ENCODE results near the gene MACIR. TPM values are rescaled to one million over a fixed set of nuclear protein-coding genes. Genes with fewer than 3 reads are reported as not detected.

MACIR gene
- total RNA-seq, 1 experiment from 2014 or later = 23.4 TPM

GRCh38 chr5:103290846-103291245, 32.3 kb downstream of the MACIR start:
- POLR2A ChIA-PET (ENCODE audit: low non-redundant PET) = no interaction called here

DNA sequence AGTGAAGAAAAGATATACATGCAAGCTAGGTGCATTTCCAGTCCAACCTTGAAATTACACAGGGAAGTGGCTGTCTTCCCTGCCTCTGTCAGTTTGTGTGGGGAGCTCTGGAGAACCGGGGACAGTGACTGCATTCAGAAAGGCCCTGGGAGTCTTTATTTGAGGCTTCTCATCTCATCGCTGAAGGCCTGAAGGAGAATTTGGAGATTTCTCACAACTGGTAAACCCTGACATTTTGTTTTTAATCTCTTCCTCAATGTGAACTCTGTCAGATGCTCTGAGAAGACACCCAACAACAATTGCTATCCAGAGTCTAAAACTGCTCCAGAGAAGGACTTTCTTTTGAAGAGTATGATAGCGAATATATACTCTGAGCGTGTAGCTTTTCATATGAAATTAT, 33.0 kb downstream of the MACIR start:
- TF ChIP-seq EZH2 (IDR thresholded peaks at IDR 0.05; ENCODE audit: borderline replicate concordance, low read depth, low read length, poor library complexity, severe bottlenecking) = no peak
- TF ChIP-seq, protein P1, sequence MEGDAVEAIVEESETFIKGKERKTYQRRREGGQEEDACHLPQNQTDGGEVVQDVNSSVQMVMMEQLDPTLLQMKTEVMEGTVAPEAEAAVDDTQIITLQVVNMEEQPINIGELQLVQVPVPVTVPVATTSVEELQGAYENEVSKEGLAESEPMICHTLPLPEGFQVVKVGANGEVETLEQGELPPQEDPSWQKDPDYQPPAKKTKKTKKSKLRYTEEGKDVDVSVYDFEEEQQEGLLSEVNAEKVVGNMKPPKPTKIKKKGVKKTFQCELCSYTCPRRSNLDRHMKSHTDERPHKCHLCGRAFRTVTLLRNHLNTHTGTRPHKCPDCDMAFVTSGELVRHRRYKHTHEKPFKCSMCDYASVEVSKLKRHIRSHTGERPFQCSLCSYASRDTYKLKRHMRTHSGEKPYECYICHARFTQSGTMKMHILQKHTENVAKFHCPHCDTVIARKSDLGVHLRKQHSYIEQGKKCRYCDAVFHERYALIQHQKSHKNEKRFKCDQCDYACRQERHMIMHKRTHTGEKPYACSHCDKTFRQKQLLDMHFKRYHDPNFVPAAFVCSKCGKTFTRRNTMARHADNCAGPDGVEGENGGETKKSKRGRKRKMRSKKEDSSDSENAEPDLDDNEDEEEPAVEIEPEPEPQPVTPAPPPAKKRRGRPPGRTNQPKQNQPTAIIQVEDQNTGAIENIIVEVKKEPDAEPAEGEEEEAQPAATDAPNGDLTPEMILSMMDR (conservative IDR thresholded peaks at IDR 0.05; ENCODE audit: low read depth, low read length) = no peak
- ChIA-PET POLR2A (ENCODE audit: low non-redundant PET) (no interaction called here), CTCF (no interaction called here)
- no TSS peak for BruUV-seq (replicated peaks)
- H3K36me3 ChIP-seq (ENCODE audit: insufficient read depth, low read length, poor library complexity, severe bottlenecking) = no peaks in the 10 kb centered on the region
- no peak overlapping the region for H3K27ac ChIP-seq (ENCODE audit: low read depth, low read length, poor library complexity, severe bottlenecking)
- no peaks in the 10 kb centered on the region for H3K4me1 ChIP-seq (ENCODE audit: insufficient read depth, low read length, poor library complexity, severe bottlenecking)
- intact Hi-C loops (cut with micrococcal nuclease; ENCODE audit: unreplicated experiment) = no loop called here
- no peak overlapping the region for H3K4me3 ChIP-seq (ENCODE audit: low read depth, low read length, poor library complexity, severe bottlenecking)
- H3K27me3 ChIP-seq (replicated peaks; ENCODE audit: insufficient read depth, low read depth, low read length, poor library complexity) = no peaks in the 10 kb centered on the region
- H3K9me3 ChIP-seq (ENCODE audit: low read depth, low read length, poor library complexity, severe bottlenecking) = no peaks in the 10 kb centered on the region
- DNase-seq (ENCODE audit: low spot score) = no peak

More at GRCh38 chr5:103290846-103291245, 32.3 kb downstream of the MACIR start:
- Histone ChIP-seq H3K4me1 (ENCODE audit: insufficient read depth, low read length, poor library complexity, severe bottlenecking) (no peaks in the 10 kb centered on the region), H3K27ac (ENCODE audit: low read depth, low read length, poor library complexity, severe bottlenecking) (no peak overlapping the region), H3K36me3 (ENCODE audit: insufficient read depth, low read length, poor library complexity, severe bottlenecking) (no peaks in the 10 kb centered on the region), H3K4me3 (ENCODE audit: low read depth, low read length, poor library complexity, severe bottlenecking) (no peak overlapping the region), H3K27me3 (replicated peaks; ENCODE audit: insufficient read depth, low read depth, low read length, poor library complexity) (no peaks in the 10 kb centered on the region), H3K9me3 (ENCODE audit: low read depth, low read length, poor library complexity, severe bottlenecking) (no peaks in the 10 kb centered on the region)
- DNase-seq (ENCODE audit: low spot score) = no peak
- intact Hi-C loops (cut with micrococcal nuclease; ENCODE audit: unreplicated experiment) = no loop called here
- no TSS peak for BruUV-seq (replicated peaks)
- CTCF ChIA-PET = no interaction called here
- TF ChIP-seq EZH2 (IDR thresholded peaks at IDR 0.05; ENCODE audit: borderline replicate concordance, low read depth, low read length, poor library complexity, severe bottlenecking) = no peak
- TF ChIP-seq, protein P1 (conservative IDR thresholded peaks at IDR 0.05; ENCODE audit: low read depth, low read length) = no peak

DNA sequence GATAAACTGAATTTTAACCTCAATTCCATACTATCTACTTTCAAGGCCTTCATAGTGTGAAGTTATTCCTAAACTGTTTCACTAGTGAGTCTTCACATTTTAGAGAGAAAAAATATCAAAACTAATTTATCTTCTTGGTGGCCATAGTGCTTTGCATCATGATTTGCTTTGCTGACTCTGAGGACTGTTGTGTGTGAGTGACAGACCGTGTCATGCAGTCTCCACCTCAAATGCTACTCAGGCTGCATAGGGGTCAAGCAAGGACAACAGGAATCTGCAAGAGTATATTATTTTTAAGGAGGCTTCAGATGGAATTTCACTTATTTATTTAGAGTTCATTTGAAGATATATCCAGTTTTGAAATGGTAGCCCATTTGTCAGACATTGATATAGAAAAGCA, 34.5 kb downstream of the MACIR start:
- H3K4me1 ChIP-seq (ENCODE audit: insufficient read depth, low read length, poor library complexity, severe bottlenecking) = peaks cover under 1% of the 10 kb centered on the region
- H3K27me3 ChIP-seq (replicated peaks; ENCODE audit: insufficient read depth, low read depth, low read length, poor library complexity) = no peaks in the 10 kb centered on the region
- no peak for DNase-seq (ENCODE audit: low spot score)
- no peaks in the 10 kb centered on the region for H3K36me3 ChIP-seq (ENCODE audit: insufficient read depth, low read length, poor library complexity, severe bottlenecking)
- no peaks in the 10 kb centered on the region for H3K9me3 ChIP-seq (ENCODE audit: low read depth, low read length, poor library complexity, severe bottlenecking)
- no TSS peak for BruUV-seq (replicated peaks)
- ChIA-PET POLR2A (ENCODE audit: low non-redundant PET) (no interaction called here), CTCF (no interaction called here)
- no peak overlapping the region for H3K27ac ChIP-seq (ENCODE audit: low read depth, low read length, poor library complexity, severe bottlenecking)
- no peak overlapping the region for H3K4me3 ChIP-seq (ENCODE audit: low read depth, low read length, poor library complexity, severe bottlenecking)
- intact Hi-C loops (cut with micrococcal nuclease; ENCODE audit: unreplicated experiment) = no loop called here
- no peak for TF ChIP-seq EZH2 (IDR thresholded peaks at IDR 0.05; ENCODE audit: borderline replicate concordance, low read depth, low read length, poor library complexity, severe bottlenecking)
- TF ChIP-seq, protein P1 (conservative IDR thresholded peaks at IDR 0.05; ENCODE audit: low read depth, low read length) = no peak

Measured in A673 (cell line).